CD14-positive monocyte (primary cell): ENCODE results near the gene RASSF4. TPM values are rescaled to one million over a fixed set of nuclear protein-coding genes. Genes with fewer than 3 reads are reported as not detected.

Experiments
- DNase-seq, 3 donors: peaks; one replicate each; pipeline ENCODE4 v3.0.0-alpha.2; 2011 to 2022
- H2AFZ ChIP-seq: 2 replicates; pipeline ENCODE4 v1.6.0; 2012; ENCODE audit warnings: mild to moderate bottlenecking, low read depth, low read length, inconsistent platforms; ENCODE audit not compliant: insufficient read depth, poor library complexity, severe bottlenecking
- H3K27ac ChIP-seq, 2 donors: 1 replicate in 1 of 2; 2 replicates in 1 of 2; pipeline ENCODE4 v1.5.1; 2012 to 2013; ENCODE audit warnings: low read length in 2 of 2, control low read depth in 1 of 2, inconsistent platforms in 1 of 2, low read depth in 1 of 2, mild to moderate bottlenecking in 1 of 2
- H3K27me3 ChIP-seq, 2 donors: one replicate each; pipeline versions ENCODE4 v1.6.0 to v1.6.1; 2011 to 2013; ENCODE audit warnings: low read length in 2 of 2; ENCODE audit not compliant: control insufficient read depth in 2 of 2, insufficient read depth in 2 of 2
- H3K36me3 ChIP-seq, 2 donors: replicated peaks in 1 of 2; 1 replicate in 1 of 2; 2 replicates in 1 of 2; pipeline versions ENCODE4 v1.5.1 to v1.6.1; 2012 to 2013; ENCODE audit warnings: low read length in 2 of 2, control low read depth in 1 of 2, inconsistent platforms in 1 of 2, mild to moderate bottlenecking in 1 of 2; ENCODE audit not compliant: insufficient read depth in 2 of 2, control insufficient read depth in 1 of 2
- H3K4me1 ChIP-seq, 2 donors: 1 replicate in 1 of 2; 2 replicates in 1 of 2; pipeline versions ENCODE4 v1.5.1 to v1.6.1; 2012 to 2013; ENCODE audit warnings: low read length in 2 of 2, control low read depth in 1 of 2, inconsistent platforms in 1 of 2, mild to moderate bottlenecking in 1 of 2, moderate library complexity in 1 of 2; ENCODE audit not compliant: insufficient read depth in 2 of 2, control insufficient read depth in 1 of 2
- H3K4me2 ChIP-seq: replicated peaks from 2 replicates; pipeline ENCODE3; 2012; ENCODE audit warnings: low read length, moderate library complexity, mild to moderate bottlenecking; ENCODE audit not compliant: poor library complexity, severe bottlenecking; ENCODE audit errors: extremely low read depth
- H3K4me3 ChIP-seq, 3 experiments: fragments of 200-600 bp in 1 of 3; sonication (generic) in 1 of 3; replicated peaks in 1 of 3; 1 replicate in 2 of 3; 2 replicates in 1 of 3; pipeline ENCODE4 v1.5.1; 2011 to 2013; ENCODE audit warnings: low read length in 3 of 3, mild to moderate bottlenecking in 3 of 3, control low read depth in 2 of 3, low read depth in 2 of 3, inconsistent platforms in 1 of 3, moderate library complexity in 1 of 3
- H3K79me2 ChIP-seq: 2 replicates; pipeline ENCODE4 v1.6.0; 2012; ENCODE audit warnings: mild to moderate bottlenecking, control low read depth, inconsistent platforms, low read length, moderate library complexity; ENCODE audit not compliant: insufficient read depth
- H3K9ac ChIP-seq: 2 replicates; pipeline ENCODE4 v1.6.0; 2017; ENCODE audit warnings: low read length, mild to moderate bottlenecking; ENCODE audit not compliant: insufficient read depth, poor library complexity, severe bottlenecking
- H3K9me3 ChIP-seq, 2 donors: replicated peaks in 1 of 2; 1 replicate in 1 of 2; 2 replicates in 1 of 2; pipeline versions ENCODE4 v1.5.1 to v1.6.1; 2012 to 2013; ENCODE audit warnings: low read length in 2 of 2, control low read depth in 1 of 2; ENCODE audit not compliant: control insufficient read depth in 1 of 2, insufficient read depth in 1 of 2
- H4K20me1 ChIP-seq: 2 replicates; pipeline ENCODE4 v1.6.0; 2012; ENCODE audit warnings: mild to moderate bottlenecking, low read length, control low read depth, moderate library complexity; ENCODE audit not compliant: insufficient read depth
- H3K27ac Mint-ChIP-seq, 7 donors: one replicate each; pipeline ENCODE4 v1.8.0; 2020; ENCODE audit warnings: mild to moderate bottlenecking in 7 of 7, mixed read lengths in 7 of 7, moderate library complexity in 6 of 7, inconsistent platforms in 2 of 7
- H3K27me3 Mint-ChIP-seq, 3 donors: one replicate each; pipeline ENCODE4 v1.8.0; 2021 to 2022; ENCODE audit warnings: low read depth in 3 of 3, mild to moderate bottlenecking in 3 of 3, mixed read lengths in 3 of 3, moderate library complexity in 3 of 3, inconsistent platforms in 1 of 3
- H3K36me3 Mint-ChIP-seq, 2 donors: one replicate each; pipeline ENCODE4 v1.8.0; 2020; ENCODE audit warnings: mixed read lengths in 2 of 2, inconsistent platforms in 1 of 2, mild to moderate bottlenecking in 1 of 2
- H3K4me1 Mint-ChIP-seq: one replicate; pipeline ENCODE4 v1.8.0; 2020; ENCODE audit warnings: mild to moderate bottlenecking, mixed read lengths
- H3K4me3 Mint-ChIP-seq, 2 donors: one replicate each; pipeline ENCODE4 v1.8.0; 2020; ENCODE audit warnings: mild to moderate bottlenecking in 2 of 2, mixed read lengths in 2 of 2, moderate library complexity in 1 of 2
- H3K9me3 Mint-ChIP-seq, 7 donors: one replicate each; pipeline ENCODE4 v1.8.0; 2020 to 2022; ENCODE audit warnings: mixed read lengths in 7 of 7, mild to moderate bottlenecking in 6 of 7, moderate library complexity in 6 of 7, inconsistent platforms in 2 of 7
- WGBS: methylation state at CpG from one replicate; pipeline ENCODE4 v1.1.5; 2013; ENCODE audit warnings: missing lambda C conversion rate; ENCODE audit not compliant: insufficient coverage; 5-methylcytosine and 5-hydroxymethylcytosine counted together
- intact Hi-C, 2 donors: fragments of 100-400 bp; cut with micrococcal nuclease; formaldehyde crosslinking; loops; one replicate each; pipeline versions ENCODE4 v1.15.0 to v1.15.1; 2023
- polyA plus RNA-seq, 3 donors: library from polyadenylated mRNA; depleted of rRNA in 1 of 3; unstranded in 2 of 3; stranded (reverse) in 1 of 3; fragments of 300-500 nt in 2 of 3; fragments of >200 nt in 1 of 3; fragmentation: Illumina TruSeq in 2 of 3; gene quantifications; 1 replicate in 2 of 3; 2 replicates in 1 of 3; pipeline ENCODE4 v1.2.3, GENCODE V29; 2012 to 2021
- TF ChIP-seq, protein P1 (sequence below): fragments of 200-600 bp; IDR thresholded peaks from one replicate; pipeline ENCODE4 v1.8.0; 2022; ENCODE audit warnings: antibody characterized with exemption, mild to moderate bottlenecking

Gene RASSF4
- polyA plus RNA-seq, 3 donors = 117 to 290 (median 120) TPM

DNA sequence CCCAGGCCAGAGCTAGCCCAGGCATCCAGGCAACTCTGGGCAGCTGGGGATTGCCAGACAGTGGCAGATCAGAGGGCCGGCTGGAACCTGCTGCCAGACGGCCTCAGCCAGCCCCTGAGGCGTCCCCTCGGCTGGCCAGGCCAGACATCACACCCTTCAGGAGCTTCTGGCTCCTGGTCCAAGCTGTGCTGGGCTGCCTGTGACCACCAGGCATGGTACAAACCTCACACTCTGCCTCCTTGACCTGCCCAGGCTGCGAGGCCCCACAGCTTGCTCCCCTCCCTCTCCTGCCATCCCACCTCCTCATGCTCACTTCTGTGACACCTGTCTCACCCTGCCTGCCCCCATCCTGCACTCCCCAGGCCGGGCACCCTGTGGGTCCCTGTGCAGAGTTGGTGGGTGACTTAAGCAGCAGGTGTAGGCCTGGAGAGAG lies 13.3 kb downstream of the RASSF4 start:
- Histone ChIP-seq H3K36me3 (peaks cover 61 to 65% of the 10 kb centered on the region in 2 donors), H2AFZ (no peak overlapping the region), H3K9ac (peak overlapping the region; percentile 28), H3K4me2 (peak overlapping the region; percentile 64), H3K27me3 (no peaks in the 10 kb centered on the region), H3K79me2 (peaks cover 81% of the 10 kb centered on the region), H3K27ac (peak overlapping the region; percentile 73 to 81), H3K9me3 (no peaks in the 10 kb centered on the region), H3K4me1 (peaks cover 72 to 87% of the 10 kb centered on the region in 2 donors), H4K20me1 (peaks cover 25% of the 10 kb centered on the region), H3K4me3 (peak overlapping the region in 1 of 3 experiments; percentile 63)
- intact Hi-C loops = no loop called here
- TF ChIP-seq, protein P1, sequence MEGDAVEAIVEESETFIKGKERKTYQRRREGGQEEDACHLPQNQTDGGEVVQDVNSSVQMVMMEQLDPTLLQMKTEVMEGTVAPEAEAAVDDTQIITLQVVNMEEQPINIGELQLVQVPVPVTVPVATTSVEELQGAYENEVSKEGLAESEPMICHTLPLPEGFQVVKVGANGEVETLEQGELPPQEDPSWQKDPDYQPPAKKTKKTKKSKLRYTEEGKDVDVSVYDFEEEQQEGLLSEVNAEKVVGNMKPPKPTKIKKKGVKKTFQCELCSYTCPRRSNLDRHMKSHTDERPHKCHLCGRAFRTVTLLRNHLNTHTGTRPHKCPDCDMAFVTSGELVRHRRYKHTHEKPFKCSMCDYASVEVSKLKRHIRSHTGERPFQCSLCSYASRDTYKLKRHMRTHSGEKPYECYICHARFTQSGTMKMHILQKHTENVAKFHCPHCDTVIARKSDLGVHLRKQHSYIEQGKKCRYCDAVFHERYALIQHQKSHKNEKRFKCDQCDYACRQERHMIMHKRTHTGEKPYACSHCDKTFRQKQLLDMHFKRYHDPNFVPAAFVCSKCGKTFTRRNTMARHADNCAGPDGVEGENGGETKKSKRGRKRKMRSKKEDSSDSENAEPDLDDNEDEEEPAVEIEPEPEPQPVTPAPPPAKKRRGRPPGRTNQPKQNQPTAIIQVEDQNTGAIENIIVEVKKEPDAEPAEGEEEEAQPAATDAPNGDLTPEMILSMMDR = no peak
- no peaks in the 10 kb centered on the region for H3K27me3 Mint-ChIP-seq
- H3K9me3 Mint-ChIP-seq = peaks cover 0 to 3% (median 0%) of the 10 kb centered on the region in 7 donors
- WGBS = 98% methylated on average over 5 of the region's 6 CpGs
- H3K27ac Mint-ChIP-seq = peak overlapping the region; percentile 80 to 92 (median 91)
- H3K4me1 Mint-ChIP-seq = peaks cover 79% of the 10 kb centered on the region
- H3K4me3 Mint-ChIP-seq = no peak overlapping the region
- peaks cover 55 to 71% of the 10 kb centered on the region in 2 donors for H3K36me3 Mint-ChIP-seq
- no peak for DNase-seq

GRCh38 chr10:44973323-44974081 lies 13.9 kb downstream of the RASSF4 start:
- Mint-ChIP-seq H3K27ac (peak overlapping the region; percentile 80 to 92 (median 91)), H3K9me3 (peaks cover 0 to 3% (median 0%) of the 10 kb centered on the region in 7 donors), H3K4me1 (peaks cover 79% of the 10 kb centered on the region), H3K36me3 (peaks cover 56 to 77% of the 10 kb centered on the region in 2 donors), H3K4me3 (peak overlapping the region in 1 of 2 donors; percentile 70), H3K27me3 (no peaks in the 10 kb centered on the region)
- TF ChIP-seq, protein P1 = no peak
- WGBS = 14% methylated on average over 4 of the region's 18 CpGs
- Histone ChIP-seq H3K79me2 (peaks cover 85% of the 10 kb centered on the region), H4K20me1 (peaks cover 30% of the 10 kb centered on the region), H3K27ac (peak overlapping the region; percentile 73 to 81), H3K9me3 (no peaks in the 10 kb centered on the region), H2AFZ (peak overlapping the region; percentile 80), H3K36me3 (peaks cover 67 to 71% of the 10 kb centered on the region in 2 donors), H3K27me3 (no peaks in the 10 kb centered on the region), H3K4me1 (peaks cover 68 to 84% of the 10 kb centered on the region in 2 donors), H3K4me3 (peak overlapping the region in 1 of 3 experiments; percentile 63), H3K4me2 (peak overlapping the region; percentile 64), H3K9ac (peak overlapping the region; percentile 28)
- intact Hi-C loops = loop anchor here (1.0 to 2.0 kb wide), 2 partner anchors 39 to 41 kb away; no protein-coding TSS in a partner anchor
- peak in 2 of 3 donors; percentile 34 to 68 for DNase-seq
